Fibroblast of villous mesenchyme (primary cell): ENCODE measurements around the gene GRIA1. TPM values are rescaled to one million over a fixed set of nuclear protein-coding genes. Genes with fewer than 3 reads are reported as not detected.

Experiments
- DNase-seq: peaks from one replicate; pipeline ENCODE4 v3.0.0-alpha.2; 2010; ENCODE audit warnings: low read depth
- H3K4me3 ChIP-seq: 2 replicates; pipeline ENCODE4 v1.5.1; 2011; ENCODE audit warnings: low read depth, mild to moderate bottlenecking, low read length
- total RNA-seq: library from RNA; depleted of rRNA; stranded (reverse); fragments of >200 nt; gene quantifications from 2 replicates; pipeline ENCODE4 v1.2.3, GENCODE V29; 2012
- TF ChIP-seq, protein P1 (sequence below): IDR thresholded peaks from 2 replicates; pipeline ENCODE4 v1.5.1; 2012; ENCODE audit warnings: low read depth, mild to moderate bottlenecking, low read length; ENCODE audit not compliant: insufficient read depth

GRIA1 gene
- total RNA-seq, 1 donor = 22.5 TPM

DNA sequence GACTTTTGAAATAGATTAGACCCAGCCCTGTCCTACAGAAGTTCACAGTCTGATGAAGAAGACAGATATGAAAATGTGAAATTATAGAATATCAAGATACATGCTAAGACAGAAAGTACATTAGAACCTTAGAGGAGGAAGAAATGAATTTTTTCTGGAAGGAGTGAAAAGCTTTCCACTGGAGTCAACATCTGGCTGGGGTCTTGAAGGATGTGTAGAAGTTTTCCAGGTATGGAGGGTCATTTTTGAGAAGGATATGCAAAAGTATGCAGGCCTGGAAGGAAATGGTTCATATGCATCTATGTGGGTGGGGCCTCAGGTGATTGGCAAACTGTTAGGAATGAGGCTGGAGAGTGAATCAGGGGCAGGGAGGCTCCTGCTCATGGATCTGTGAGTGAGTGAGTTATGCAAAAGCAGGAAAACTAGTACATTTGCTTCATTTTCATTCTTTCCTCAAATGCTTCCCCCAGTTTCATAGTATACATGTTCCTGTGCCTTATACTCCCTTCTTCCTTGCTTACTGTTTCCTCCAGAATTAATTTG lies 142.3 kb downstream of the GRIA1 start:
- DNase-seq = no peak
- H3K4me3 ChIP-seq = no peak overlapping the region

DNA sequence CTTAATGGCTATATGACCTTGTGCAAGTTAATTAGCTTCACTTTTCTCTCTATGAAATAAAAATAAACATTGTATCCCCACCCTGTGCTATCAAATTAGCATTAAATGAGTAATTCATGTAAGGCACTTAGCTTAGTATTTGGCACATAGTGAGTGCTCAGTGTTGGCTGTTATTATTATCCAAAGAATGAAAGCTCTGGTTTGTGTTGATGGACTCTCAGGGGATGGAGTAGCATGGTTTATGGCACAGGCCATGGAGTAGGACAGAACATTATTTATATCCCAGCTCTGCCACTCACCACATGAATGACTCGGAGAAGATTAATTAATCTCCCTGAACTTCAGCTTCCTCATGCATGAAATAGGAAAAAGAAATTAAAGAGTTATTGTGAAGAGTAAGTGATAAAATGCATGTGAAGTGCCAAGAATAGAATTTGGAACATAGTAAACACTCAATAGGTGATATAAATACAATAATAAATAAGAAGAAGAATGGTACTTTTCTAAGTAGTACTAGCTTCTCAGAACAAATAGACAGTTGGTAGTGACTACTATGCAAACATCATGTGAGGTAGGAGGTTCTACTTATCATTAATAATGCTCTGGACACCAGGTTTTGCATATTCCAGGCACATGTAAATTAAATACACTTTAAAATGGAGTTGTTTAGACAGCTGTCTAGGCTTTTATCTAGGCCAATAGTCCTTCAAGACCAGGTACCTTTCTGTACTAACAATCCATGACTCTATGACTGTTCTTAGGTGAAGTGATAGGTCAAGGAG lies 146.4 kb downstream of the GRIA1 start:
- no peak overlapping the region for H3K4me3 ChIP-seq
- no peak for DNase-seq
- TF ChIP-seq, protein P1, sequence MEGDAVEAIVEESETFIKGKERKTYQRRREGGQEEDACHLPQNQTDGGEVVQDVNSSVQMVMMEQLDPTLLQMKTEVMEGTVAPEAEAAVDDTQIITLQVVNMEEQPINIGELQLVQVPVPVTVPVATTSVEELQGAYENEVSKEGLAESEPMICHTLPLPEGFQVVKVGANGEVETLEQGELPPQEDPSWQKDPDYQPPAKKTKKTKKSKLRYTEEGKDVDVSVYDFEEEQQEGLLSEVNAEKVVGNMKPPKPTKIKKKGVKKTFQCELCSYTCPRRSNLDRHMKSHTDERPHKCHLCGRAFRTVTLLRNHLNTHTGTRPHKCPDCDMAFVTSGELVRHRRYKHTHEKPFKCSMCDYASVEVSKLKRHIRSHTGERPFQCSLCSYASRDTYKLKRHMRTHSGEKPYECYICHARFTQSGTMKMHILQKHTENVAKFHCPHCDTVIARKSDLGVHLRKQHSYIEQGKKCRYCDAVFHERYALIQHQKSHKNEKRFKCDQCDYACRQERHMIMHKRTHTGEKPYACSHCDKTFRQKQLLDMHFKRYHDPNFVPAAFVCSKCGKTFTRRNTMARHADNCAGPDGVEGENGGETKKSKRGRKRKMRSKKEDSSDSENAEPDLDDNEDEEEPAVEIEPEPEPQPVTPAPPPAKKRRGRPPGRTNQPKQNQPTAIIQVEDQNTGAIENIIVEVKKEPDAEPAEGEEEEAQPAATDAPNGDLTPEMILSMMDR = no peak

More for the DNA sequence above, 142.3 kb downstream of the GRIA1 start:
- TF ChIP-seq, protein P1 = no peak

DNA sequence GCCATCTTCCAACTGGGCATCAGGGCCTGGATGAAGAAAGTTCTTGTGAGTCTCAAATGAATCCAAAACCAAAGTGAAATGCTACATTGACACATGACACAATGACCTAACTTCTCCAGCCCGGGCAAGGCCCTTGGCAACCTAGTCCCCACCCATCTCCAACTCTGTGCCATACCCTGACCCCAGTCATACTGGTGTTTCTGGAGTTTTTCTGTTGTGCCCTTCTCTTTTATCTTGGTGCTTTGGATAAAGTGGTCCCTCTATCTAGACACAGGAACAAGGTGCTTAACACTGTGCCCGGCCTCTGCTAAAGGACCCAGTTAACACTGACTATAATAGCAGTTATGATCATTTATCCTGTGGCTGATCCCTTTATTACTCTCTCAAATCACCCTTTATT lies 149.8 kb downstream of the GRIA1 start:
- TF ChIP-seq, protein P1 = no peak
- no peak overlapping the region for H3K4me3 ChIP-seq
- no peak for DNase-seq

DNA sequence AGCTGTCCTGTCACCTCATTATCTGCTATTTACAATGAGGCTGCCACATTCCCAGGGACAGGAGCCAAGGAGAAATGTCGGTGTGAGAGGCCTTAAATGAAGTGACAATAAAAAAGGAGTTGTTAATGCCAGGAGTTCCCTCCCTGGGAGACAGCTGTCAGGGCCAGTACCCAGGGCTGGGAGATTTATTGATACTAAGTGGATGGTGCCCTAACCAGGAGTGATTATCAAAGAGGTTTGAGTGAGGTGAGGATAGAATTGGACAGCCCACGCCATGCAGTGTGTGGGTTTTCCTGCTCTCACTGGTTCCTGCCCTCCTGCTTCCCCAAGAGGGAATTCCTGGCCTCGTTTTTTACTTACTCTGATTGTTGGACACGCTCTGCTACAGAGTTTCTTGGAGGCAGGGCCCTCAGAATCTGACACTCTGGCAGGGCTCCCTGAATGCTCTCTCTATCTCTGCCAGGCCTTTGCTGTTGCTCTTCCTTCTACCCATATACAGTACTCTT lies 150.8 kb downstream of the GRIA1 start:
- DNase-seq = no peak

DNA sequence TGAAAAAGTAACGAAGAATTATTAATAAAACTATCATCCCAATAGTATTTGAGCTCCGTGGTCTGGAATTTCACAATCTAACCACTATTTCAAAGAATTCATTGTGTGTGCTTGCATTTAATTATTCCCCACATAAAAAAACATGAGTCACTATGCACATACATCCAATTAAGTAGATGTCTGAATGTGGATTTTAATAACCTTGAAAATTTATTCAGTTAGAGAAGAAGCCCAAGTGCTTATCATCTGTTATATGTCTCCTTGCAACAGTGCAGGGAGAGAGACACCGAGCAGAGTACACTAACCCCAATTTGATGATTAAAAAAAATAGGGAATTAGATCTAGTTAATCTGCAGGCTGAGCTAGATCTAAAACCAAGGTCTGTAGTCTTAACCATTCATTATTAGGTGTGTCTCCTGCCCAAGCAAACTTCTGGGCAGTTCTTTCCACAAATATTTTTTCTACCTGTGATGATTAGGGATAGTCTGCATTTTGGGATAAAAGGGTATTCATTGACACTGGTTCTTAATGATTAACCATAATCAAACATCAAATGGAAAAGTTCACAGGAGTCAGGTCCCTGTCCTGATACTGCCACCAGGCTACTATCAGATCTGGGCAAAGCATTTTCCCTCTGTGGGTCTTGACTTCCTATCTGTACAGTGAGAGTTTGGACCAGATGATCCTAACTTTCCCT lies 164.2 kb downstream of the GRIA1 start:
- H3K4me3 ChIP-seq = no peak overlapping the region
- TF ChIP-seq, protein P1 = no peak
- DNase-seq = peak; percentile 58

More for the DNA sequence above, 150.8 kb downstream of the GRIA1 start:
- TF ChIP-seq, protein P1 = no peak
- H3K4me3 ChIP-seq = no peak overlapping the region

DNA sequence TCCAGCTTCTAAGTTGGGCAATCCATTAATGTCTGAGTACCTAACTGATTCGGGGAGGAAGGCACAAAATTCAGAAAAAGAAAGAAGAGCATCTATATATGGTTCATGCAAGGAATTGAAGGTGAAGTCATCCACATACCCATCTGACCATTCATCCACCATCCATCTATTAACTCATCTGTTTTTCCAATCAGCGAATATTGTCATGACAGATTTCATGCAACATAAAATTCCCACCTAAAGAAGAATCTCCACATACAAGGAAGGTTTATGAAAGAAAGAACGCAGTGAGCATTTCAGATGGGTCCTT lies 164.7 kb downstream of the GRIA1 start:
- no peak overlapping the region for H3K4me3 ChIP-seq
- TF ChIP-seq, protein P1 = no peak
- no peak for DNase-seq
